ENCODE measurements around the gene CNTFR. TPM values are rescaled to one million over a fixed set of nuclear protein-coding genes. Genes with fewer than 3 reads are reported as not detected.
A peak's percentile ranks its signal among the peaks of the same experiment; 100 is the strongest.
"Not testable (repeated sequence)": the region's sequence is repeated elsewhere in the genome, so short reads cannot be mapped to it uniquely, and the experiment has no call there.

The CNTFR gene
- total and polyA plus RNA-seq, 4 donors = 0.10 to 9.9 (median 2.8) TPM

- Histone ChIP-seq H3K36me3 (ENCODE audit: control insufficient read depth in 1 of 2, insufficient read depth in 2 of 2, low read length in 1 of 2) (no peaks in the 10 kb centered on the region), H3K27me3 (ENCODE audit: control insufficient read depth in 1 of 2, insufficient read depth in 2 of 2, low read length in 1 of 2) (no peaks in the 10 kb centered on the region), H3K4me3 (ENCODE audit: low read length in 2 of 2) (no peak overlapping the region), H3K27ac (ENCODE audit: low read depth in 1 of 2, low read length in 2 of 2) (no peak overlapping the region), H3K9me3 (ENCODE audit: control insufficient read depth, low read length) (peaks cover 1% of the 10 kb centered on the region), H3K4me1 (ENCODE audit: control insufficient read depth in 1 of 2, insufficient read depth in 2 of 2, low read length in 2 of 2) (no peaks in the 10 kb centered on the region)
- DNase-seq = peak in 1 of 2 donors; percentile 60
- no peak for ATAC-seq (ENCODE audit: low FRiP score)
- 85% methylated on average over 6 of the region's 6 CpGs for WGBS, 2 donors
- intact Hi-C loops (cut with DNase I) = no loop called here
These were observed 44.0 kb downstream of the CNTFR start for GRCh38 chr9:34545497-34545896.

GRCh38 chr9:34544035-34544434 is 45.5 kb downstream of the CNTFR start:
- intact Hi-C loops (cut with DNase I) = no loop called here
- WGBS, 2 donors = 58 to 63% methylated on average over 5 of the region's 5 CpGs
- no peak for DNase-seq
- no peak overlapping the region for H3K27ac ChIP-seq (ENCODE audit: low read depth in 1 of 2, low read length in 2 of 2)
- H3K27me3 ChIP-seq (ENCODE audit: control insufficient read depth in 1 of 2, insufficient read depth in 2 of 2, low read length in 1 of 2) = no peaks in the 10 kb centered on the region
- H3K4me3 ChIP-seq (ENCODE audit: low read length in 2 of 2) = no peak overlapping the region
- no peaks in the 10 kb centered on the region for H3K36me3 ChIP-seq (ENCODE audit: control insufficient read depth in 1 of 2, insufficient read depth in 2 of 2, low read length in 1 of 2)
- ATAC-seq (ENCODE audit: low FRiP score) = no peak
- H3K9me3 ChIP-seq (ENCODE audit: control insufficient read depth, low read length) = peaks cover 1% of the 10 kb centered on the region
- no peaks in the 10 kb centered on the region for H3K4me1 ChIP-seq (ENCODE audit: control insufficient read depth in 1 of 2, insufficient read depth in 2 of 2, low read length in 2 of 2)

GRCh38 chr9:34541540-34541939 is 48.0 kb downstream of the CNTFR start:
- H3K4me1 ChIP-seq (ENCODE audit: control insufficient read depth in 1 of 2, insufficient read depth in 2 of 2, low read length in 2 of 2) = no peaks in the 10 kb centered on the region
- H3K4me3 ChIP-seq (ENCODE audit: low read length in 2 of 2) = no peak overlapping the region
- intact Hi-C loops (cut with DNase I) = no loop called here
- DNase-seq (no peak), ATAC-seq (ENCODE audit: low FRiP score) (no peak)
- H3K27me3 ChIP-seq (ENCODE audit: control insufficient read depth in 1 of 2, insufficient read depth in 2 of 2, low read length in 1 of 2) = no peaks in the 10 kb centered on the region
- no peaks in the 10 kb centered on the region for H3K36me3 ChIP-seq (ENCODE audit: control insufficient read depth in 1 of 2, insufficient read depth in 2 of 2, low read length in 1 of 2)
- WGBS, 2 donors = 84% methylated on average over 7 of the region's 7 CpGs
- H3K9me3 ChIP-seq (ENCODE audit: control insufficient read depth, low read length) = peaks cover 1% of the 10 kb centered on the region
- H3K27ac ChIP-seq (ENCODE audit: low read depth in 1 of 2, low read length in 2 of 2) = no peak overlapping the region

GRCh38 chr9:34540827-34541226 is 48.7 kb downstream of the CNTFR start:
- ATAC-seq (ENCODE audit: low FRiP score) = no peak
- intact Hi-C loops (cut with DNase I) = no loop called here

GRCh38 chr9:34536685-34537084 is 52.8 kb downstream of the CNTFR start:
- Histone ChIP-seq H3K4me3 (ENCODE audit: low read length in 2 of 2) (no peak overlapping the region), H3K27me3 (ENCODE audit: control insufficient read depth in 1 of 2, insufficient read depth in 2 of 2, low read length in 1 of 2) (no peaks in the 10 kb centered on the region), H3K36me3 (ENCODE audit: control insufficient read depth in 1 of 2, insufficient read depth in 2 of 2, low read length in 1 of 2) (no peaks in the 10 kb centered on the region), H3K9me3 (ENCODE audit: control insufficient read depth, low read length) (no peaks in the 10 kb centered on the region), H3K27ac (ENCODE audit: low read depth in 1 of 2, low read length in 2 of 2) (no peak overlapping the region), H3K4me1 (ENCODE audit: control insufficient read depth in 1 of 2, insufficient read depth in 2 of 2, low read length in 2 of 2) (no peaks in the 10 kb centered on the region)
- 30 to 44% methylated on average over 7 of the region's 7 CpGs for WGBS, 2 donors
- DNase-seq = no peak
- no peak for ATAC-seq (ENCODE audit: low FRiP score)
- intact Hi-C loops (cut with DNase I) = no loop called here

More at GRCh38 chr9:34540827-34541226, 48.7 kb downstream of the CNTFR start:
- no peak overlapping the region for H3K4me3 ChIP-seq (ENCODE audit: low read length in 2 of 2)
- no peaks in the 10 kb centered on the region for H3K36me3 ChIP-seq (ENCODE audit: control insufficient read depth in 1 of 2, insufficient read depth in 2 of 2, low read length in 1 of 2)
- H3K27me3 ChIP-seq (ENCODE audit: control insufficient read depth in 1 of 2, insufficient read depth in 2 of 2, low read length in 1 of 2) = no peaks in the 10 kb centered on the region
- DNase-seq = no peak
- WGBS, 2 donors = 65 to 68% methylated on average over 2 of the region's 2 CpGs
- no peaks in the 10 kb centered on the region for H3K4me1 ChIP-seq (ENCODE audit: control insufficient read depth in 1 of 2, insufficient read depth in 2 of 2, low read length in 2 of 2)
- H3K27ac ChIP-seq (ENCODE audit: low read depth in 1 of 2, low read length in 2 of 2) = no peak overlapping the region
- peaks cover 1% of the 10 kb centered on the region for H3K9me3 ChIP-seq (ENCODE audit: control insufficient read depth, low read length)

- 89 to 92% methylated on average over 7 to 8 of the region's 8 CpGs for WGBS, 2 donors
- H3K4me3 ChIP-seq (ENCODE audit: low read length in 2 of 2); DNase-seq; H3K4me1 ChIP-seq (ENCODE audit: control insufficient read depth in 1 of 2, insufficient read depth in 2 of 2, low read length in 2 of 2); intact Hi-C loops (cut with DNase I); ATAC-seq (ENCODE audit: low FRiP score); H3K27ac ChIP-seq (ENCODE audit: low read depth in 1 of 2, low read length in 2 of 2); H3K27me3 ChIP-seq (ENCODE audit: control insufficient read depth in 1 of 2, insufficient read depth in 2 of 2, low read length in 1 of 2); H3K9me3 ChIP-seq (ENCODE audit: control insufficient read depth, low read length); H3K36me3 ChIP-seq (ENCODE audit: control insufficient read depth in 1 of 2, insufficient read depth in 2 of 2, low read length in 1 of 2): not testable (repeated sequence)
These were observed 57.5 kb downstream of the CNTFR start for GRCh38 chr9:34532041-34532440.

GRCh38 chr9:34526026-34526425 is 63.5 kb downstream of the CNTFR start:
- WGBS, 2 donors = 73 to 86% methylated on average over 2 of the region's 2 CpGs
- ATAC-seq (ENCODE audit: low FRiP score) (no peak), DNase-seq (no peak)
- Histone ChIP-seq H3K27me3 (ENCODE audit: control insufficient read depth in 1 of 2, insufficient read depth in 2 of 2, low read length in 1 of 2) (no peaks in the 10 kb centered on the region), H3K9me3 (ENCODE audit: control insufficient read depth, low read length) (no peaks in the 10 kb centered on the region), H3K27ac (ENCODE audit: low read depth in 1 of 2, low read length in 2 of 2) (no peak overlapping the region), H3K4me1 (ENCODE audit: control insufficient read depth in 1 of 2, insufficient read depth in 2 of 2, low read length in 2 of 2) (no peaks in the 10 kb centered on the region), H3K4me3 (ENCODE audit: low read length in 2 of 2) (no peak overlapping the region), H3K36me3 (ENCODE audit: control insufficient read depth in 1 of 2, insufficient read depth in 2 of 2, low read length in 1 of 2) (no peaks in the 10 kb centered on the region)
- intact Hi-C loops (cut with DNase I) = no loop called here

GRCh38 chr9:34524349-34524748 is 65.2 kb downstream of the CNTFR start:
- ATAC-seq (ENCODE audit: low FRiP score) = no peak
- H3K4me1 ChIP-seq (ENCODE audit: control insufficient read depth in 1 of 2, insufficient read depth in 2 of 2, low read length in 2 of 2) = no peaks in the 10 kb centered on the region
- intact Hi-C loops (cut with DNase I) = loop anchor here in 1 of 2 donors (5.0 kb wide), 1 partner anchor 67 kb away; the partner anchor contains the start of genes DNAI1 and FAM219A
- WGBS, 2 donors = 78 to 84% methylated on average over 3 of the region's 3 CpGs
- DNase-seq = no peak
- no peak overlapping the region for H3K4me3 ChIP-seq (ENCODE audit: low read length in 2 of 2)
- no peaks in the 10 kb centered on the region for H3K27me3 ChIP-seq (ENCODE audit: control insufficient read depth in 1 of 2, insufficient read depth in 2 of 2, low read length in 1 of 2)
- no peak overlapping the region for H3K27ac ChIP-seq (ENCODE audit: low read depth in 1 of 2, low read length in 2 of 2)
- no peaks in the 10 kb centered on the region for H3K9me3 ChIP-seq (ENCODE audit: control insufficient read depth, low read length)
- no peaks in the 10 kb centered on the region for H3K36me3 ChIP-seq (ENCODE audit: control insufficient read depth in 1 of 2, insufficient read depth in 2 of 2, low read length in 1 of 2)

- Histone ChIP-seq H3K36me3 (ENCODE audit: control insufficient read depth in 1 of 2, insufficient read depth in 2 of 2, low read length in 1 of 2) (no peaks in the 10 kb centered on the region), H3K4me1 (ENCODE audit: control insufficient read depth in 1 of 2, insufficient read depth in 2 of 2, low read length in 2 of 2) (no peaks in the 10 kb centered on the region), H3K9me3 (ENCODE audit: control insufficient read depth, low read length) (no peaks in the 10 kb centered on the region), H3K27ac (ENCODE audit: low read depth in 1 of 2, low read length in 2 of 2) (no peak within 1 kb of the TSS), H3K27me3 (ENCODE audit: control insufficient read depth in 1 of 2, insufficient read depth in 2 of 2, low read length in 1 of 2) (no peaks in the 10 kb centered on the region), H3K4me3 (ENCODE audit: low read length in 2 of 2) (peak within 1 kb of the TSS in 1 of 2 donors; percentile 38)
- peak; percentile 98 for ATAC-seq (ENCODE audit: low FRiP score)
- peak; percentile 90 to 97 for DNase-seq
- intact Hi-C loops (cut with DNase I) = loop anchor here in 1 of 2 donors (5.0 kb wide), 1 partner anchor 66 kb away; the partner anchor contains the start of genes DNAI1 and FAM219A
- WGBS, 2 donors = 4 to 5% methylated on average over 63 of the region's 63 CpGs
These were observed 66.3 kb downstream of the CNTFR start, which contains the start of gene ENHO for GRCh38 chr9:34522971-34523797. Gene ENHO (minus strand): TSS chr9:34522990. CDS start chr9:34521695, 1,295 bp downstream.
